Esophagus (tissue), 2 donors: Measurements from ENCODE around the gene AHNAK2. TPM values are rescaled to one million over a fixed set of nuclear protein-coding genes. Genes with fewer than 3 reads are reported as not detected.

ENCODE experiments used
- H3K27ac ChIP-seq, 2 donors: one replicate each; pipeline ENCODE4 v1.5.1; 2013; ENCODE audit warnings: low read depth in 2 of 2, mild to moderate bottlenecking in 2 of 2, inconsistent platforms in 1 of 2, low read length in 1 of 2, moderate library complexity in 1 of 2
- H3K27me3 ChIP-seq, 2 donors: one replicate each; pipeline ENCODE4 v1.6.1; 2013; ENCODE audit warnings: low read length in 2 of 2, control low read depth in 1 of 2, mild to moderate bottlenecking in 1 of 2; ENCODE audit not compliant: insufficient read depth in 2 of 2, control insufficient read depth in 1 of 2
- H3K36me3 ChIP-seq, 2 donors: one replicate each; pipeline ENCODE4 v1.6.1; 2013; ENCODE audit warnings: low read length in 1 of 2; ENCODE audit not compliant: control insufficient read depth in 2 of 2, insufficient read depth in 2 of 2
- H3K4me1 ChIP-seq, 2 donors: one replicate each; pipeline ENCODE4 v1.6.1; 2013; ENCODE audit warnings: low read length in 1 of 2; ENCODE audit not compliant: control insufficient read depth in 2 of 2, insufficient read depth in 2 of 2
- H3K4me3 ChIP-seq, 2 donors: one replicate each; pipeline ENCODE4 v1.5.1; 2013; ENCODE audit warnings: low read length in 2 of 2, mild to moderate bottlenecking in 2 of 2, low read depth in 1 of 2, moderate library complexity in 1 of 2
- H3K9me3 ChIP-seq, 2 donors: one replicate each; pipeline ENCODE4 v1.6.1; 2013; ENCODE audit warnings: mild to moderate bottlenecking in 2 of 2, low read depth in 1 of 2, low read length in 1 of 2, moderate library complexity in 1 of 2; ENCODE audit not compliant: control insufficient read depth in 2 of 2, insufficient read depth in 1 of 2
- WGBS, 2 donors: extraction: QIAGEN DNeasy Blood & Tissue Kit; methylation state at CpG; one replicate each; pipeline ENCODE4 v1.1.7; 2013; 5-methylcytosine and 5-hydroxymethylcytosine counted together
- polyA plus RNA-seq, 2 donors: library from polyadenylated mRNA; stranded (reverse); fragments of 200-250 nt; gene quantifications; one replicate each; pipeline ENCODE4 v1.2.3, GENCODE V29; 2013
- donor health status: healthy with polysubstance abuse.
- donor health status: Bipolar disorder and iron deficiency.

AHNAK2 gene
- polyA plus RNA-seq, 2 donors, result 67.4 to 104 TPM

GRCh38 chr14:104941508-104942365 lies 36.4 kb downstream of the AHNAK2 start:
- Histone ChIP-seq H3K9me3 (no peaks in the 10 kb centered on the region), H3K4me3 (no peak overlapping the region), H3K27me3 (no peaks in the 10 kb centered on the region), H3K27ac (no peak overlapping the region), H3K36me3 (peaks cover 0 to 32% of the 10 kb centered on the region in 2 donors), H3K4me1 (peaks cover 0 to 3% of the 10 kb centered on the region in 2 donors)
- 94% methylated on average over 26 of the region's 26 CpGs for WGBS, 2 donors

- WGBS, 2 donors, result 75 to 80% methylated on average over 3 of the region's 3 CpGs
- Histone ChIP-seq H3K27me3 (no peaks in the 10 kb centered on the region), H3K9me3 (no peaks in the 10 kb centered on the region), H3K4me3 (no peak overlapping the region), H3K4me1 (peaks cover 0 to 3% of the 10 kb centered on the region in 2 donors), H3K27ac (no peak overlapping the region), H3K36me3 (peaks cover 0 to 32% of the 10 kb centered on the region in 2 donors)
These were observed 37.5 kb downstream of the AHNAK2 start for GRCh38 chr14:104940526-104941150.

- H3K4me3 ChIP-seq, result no peak overlapping the region
- H3K27me3 ChIP-seq, result no peaks in the 10 kb centered on the region
- 59 to 75% methylated on average over 11 of the region's 11 CpGs for WGBS, 2 donors
- peaks cover 0 to 32% of the 10 kb centered on the region in 2 donors for H3K36me3 ChIP-seq
- no peaks in the 10 kb centered on the region for H3K9me3 ChIP-seq
- H3K4me1 ChIP-seq, result peaks cover 0 to 3% of the 10 kb centered on the region in 2 donors
- H3K27ac ChIP-seq, result no peak overlapping the region
These were observed 38.3 kb downstream of the AHNAK2 start for GRCh38 chr14:104939666-104940410.

GRCh38 chr14:104938960-104939359 lies 39.2 kb downstream of the AHNAK2 start:
- Histone ChIP-seq H3K27me3 (no peaks in the 10 kb centered on the region), H3K27ac (no peak overlapping the region), H3K9me3 (no peaks in the 10 kb centered on the region), H3K4me1 (peaks cover 3 to 4% of the 10 kb centered on the region in 2 donors), H3K36me3 (peaks cover 0 to 32% of the 10 kb centered on the region in 2 donors), H3K4me3 (no peak overlapping the region)
- WGBS, 2 donors, result 54 to 84% methylated on average over 1 of the region's 1 CpG

GRCh38 chr14:104938436-104938835 lies 39.7 kb downstream of the AHNAK2 start:
- H3K4me3 ChIP-seq, result no peak overlapping the region
- no peak overlapping the region for H3K27ac ChIP-seq
- no peaks in the 10 kb centered on the region for H3K27me3 ChIP-seq
- 62 to 66% methylated on average over 2 of the region's 2 CpGs for WGBS, 2 donors
- H3K36me3 ChIP-seq, result peaks cover 0 to 28% of the 10 kb centered on the region in 2 donors
- H3K9me3 ChIP-seq, result no peaks in the 10 kb centered on the region
- H3K4me1 ChIP-seq, result peaks cover 3 to 4% of the 10 kb centered on the region in 2 donors

- Histone ChIP-seq H3K27ac (no peak overlapping the region), H3K9me3 (no peaks in the 10 kb centered on the region)
- WGBS, 2 donors, result 76 to 82% methylated on average over 11 of the region's 11 CpGs
These were observed 40.3 kb downstream of the AHNAK2 start for GRCh38 chr14:104937694-104938365.

GRCh38 chr14:104937161-104937560 lies 41.0 kb downstream of the AHNAK2 start:
- H3K4me1 ChIP-seq, result peaks cover 3 to 4% of the 10 kb centered on the region in 2 donors
- H3K4me3 ChIP-seq, result no peak overlapping the region
- H3K27me3 ChIP-seq, result no peaks in the 10 kb centered on the region
- 85 to 88% methylated on average over 4 of the region's 4 CpGs for WGBS, 2 donors
- H3K9me3 ChIP-seq, result no peaks in the 10 kb centered on the region
- no peak overlapping the region for H3K27ac ChIP-seq
- peaks cover 0 to 27% of the 10 kb centered on the region in 2 donors for H3K36me3 ChIP-seq

More at GRCh38 chr14:104937694-104938365, 40.3 kb downstream of the AHNAK2 start:
- Histone ChIP-seq H3K36me3 (peaks cover 0 to 28% of the 10 kb centered on the region in 2 donors), H3K4me3 (no peak overlapping the region), H3K4me1 (peaks cover 3 to 4% of the 10 kb centered on the region in 2 donors), H3K27me3 (no peaks in the 10 kb centered on the region)

GRCh38 chr14:104936361-104937155 lies 41.6 kb downstream of the AHNAK2 start:
- Histone ChIP-seq H3K36me3 (peaks cover 0 to 21% of the 10 kb centered on the region in 2 donors), H3K9me3 (no peaks in the 10 kb centered on the region), H3K4me1 (peaks cover 3 to 4% of the 10 kb centered on the region in 2 donors), H3K27me3 (no peaks in the 10 kb centered on the region), H3K27ac (no peak overlapping the region), H3K4me3 (no peak overlapping the region)
- 68 to 74% methylated on average over 10 of the region's 10 CpGs for WGBS, 2 donors
